ENCODE data around the gene TMEM87B. TPM values are rescaled to one million over a fixed set of nuclear protein-coding genes. Genes with fewer than 3 reads are reported as not detected.

Gene TMEM87B
- total RNA-seq, 1 experiment from 2014 or later = 10.5 TPM

- Histone ChIP-seq H4K5ac (ENCODE audit: insufficient read length, low read depth, low read length) (no peak overlapping the region), H4K91ac (ENCODE audit: insufficient read length, low read depth, low read length) (no peak overlapping the region), H3K79me2 (ENCODE audit: insufficient read depth, low read length) (no peaks in the 10 kb centered on the region), H2BK120ac (ENCODE audit: low read depth, low read length, poor library complexity, severe bottlenecking) (no peak overlapping the region), H3K23me2 (ENCODE audit: insufficient read length, low read depth, low read length, poor library complexity, severe bottlenecking) (no peaks in the 10 kb centered on the region), H3K14ac (ENCODE audit: insufficient read depth, low read length) (no peak overlapping the region), H4K8ac (replicated peaks; ENCODE audit: insufficient read length, low read depth, low read length) (no peak overlapping the region), H3K9me3 (ENCODE audit: control insufficient read depth, low read depth, low read length) (no peaks in the 10 kb centered on the region), H2AK5ac (ENCODE audit: insufficient read length, low read length) (no peak overlapping the region), H2BK5ac (ENCODE audit: insufficient read length, low read length) (no peak overlapping the region), H4K20me1 (ENCODE audit: control insufficient read depth, insufficient read depth, insufficient read length) (no peaks in the 10 kb centered on the region), H3T11ph (ENCODE audit: low read length) (no peak overlapping the region), H3K9ac (ENCODE audit: extremely low read depth, insufficient read length, low read length) (no peak overlapping the region), H3K4me2 (ENCODE audit: insufficient read depth, insufficient read length, low read length) (no peak overlapping the region), H3K23ac (ENCODE audit: insufficient read length, low read depth, low read length) (no peak overlapping the region), H2BK20ac (ENCODE audit: low read depth, low read length, poor library complexity, severe bottlenecking) (no peak overlapping the region), H3K4ac (ENCODE audit: low read depth, low read length) (no peak overlapping the region), H3K4me1 (ENCODE audit: insufficient read depth, low read length) (no peaks in the 10 kb centered on the region), H2AFZ (ENCODE audit: low read length) (no peak overlapping the region), H3K27ac (ENCODE audit: insufficient read length, low read depth, low read length) (no peak overlapping the region), H3K18ac (ENCODE audit: insufficient read length, low read depth, low read length) (no peak overlapping the region), H3K79me1 (ENCODE audit: insufficient read depth, low read depth, low read length, poor library complexity, severe bottlenecking) (no peaks in the 10 kb centered on the region), H2BK15ac (ENCODE audit: low read depth, low read length) (no peak overlapping the region), H3K27me3 (ENCODE audit: insufficient read depth, low read length) (no peaks in the 10 kb centered on the region), H3K56ac (ENCODE audit: insufficient read length, low read depth, low read length) (no peak overlapping the region), H2BK12ac (ENCODE audit: insufficient read length, low read depth, low read length) (no peak overlapping the region)
- Mint-ChIP-seq H3K4me1 (no peaks in the 10 kb centered on the region), H3K9me3 (no peaks in the 10 kb centered on the region), H3K27ac (peak overlapping the region in 2 of 3 experiments; percentile 49 to 56; a peak in 3 of 7 replicates), H3K36me3 (ENCODE audit: insufficient read depth in 1 of 3, low read depth in 3 of 3) (peaks cover 0 to 39% (median 34%) of the 10 kb centered on the region in 3 experiments; a peak in 6 of 7 replicates), H3K27me3 (ENCODE audit: low read depth) (no peaks in the 10 kb centered on the region), H3K4me3 (no peak overlapping the region)
- no CpG with 5 or more reads among the region's 9 CpGs for WGBS (ENCODE audit: extremely low coverage, insufficient read length, low lambda C conversion rate)
- no peak for DNase-seq
- no peak for TF ChIP-seq CTCF (conservative IDR thresholded peaks at IDR 0.05)
Observed at GRCh38 chr2:112087346-112088020, 32.4 kb downstream of the TMEM87B start.
